C1 segment of cervical spinal cord (tissue), 14 donors: ENCODE data around the gene PDHX.
A peak's percentile ranks its signal among the peaks of the same experiment; 100 is the strongest.

ENCODE experiments used
- DNase-seq, 14 donors: peaks; one replicate each; lab custom pipeline; 2025; lab: John Stamatoyannopoulos, UW

Gene PDHX

GRCh38 chr11:34988294-34989255 lies 72.2 kb downstream of the PDHX start:
- DNase-seq, result no peak

DNA sequence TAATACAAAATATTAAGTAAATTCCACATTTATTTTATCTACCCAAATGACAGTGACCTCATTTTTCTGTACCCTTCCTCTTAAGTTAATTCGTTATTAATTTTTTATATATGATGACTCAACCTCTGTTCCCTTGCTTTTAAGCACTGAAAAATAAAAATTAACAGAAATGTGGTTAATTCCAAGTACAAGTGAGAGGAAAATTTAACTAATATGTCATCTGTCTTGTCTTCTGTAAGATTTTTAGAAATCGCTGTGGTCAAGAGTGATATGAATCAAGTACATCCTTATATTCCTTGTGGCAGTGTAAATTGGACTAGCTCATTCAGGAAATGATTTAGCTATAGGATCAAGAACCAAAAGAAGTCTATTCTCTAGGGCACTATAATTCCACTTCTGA lies 74.5 kb downstream of the PDHX start:
- no peak for DNase-seq

- DNase-seq, result no peak
Observed at GRCh38 chr11:34994854-34995253, 78.4 kb downstream of the PDHX start.

DNA sequence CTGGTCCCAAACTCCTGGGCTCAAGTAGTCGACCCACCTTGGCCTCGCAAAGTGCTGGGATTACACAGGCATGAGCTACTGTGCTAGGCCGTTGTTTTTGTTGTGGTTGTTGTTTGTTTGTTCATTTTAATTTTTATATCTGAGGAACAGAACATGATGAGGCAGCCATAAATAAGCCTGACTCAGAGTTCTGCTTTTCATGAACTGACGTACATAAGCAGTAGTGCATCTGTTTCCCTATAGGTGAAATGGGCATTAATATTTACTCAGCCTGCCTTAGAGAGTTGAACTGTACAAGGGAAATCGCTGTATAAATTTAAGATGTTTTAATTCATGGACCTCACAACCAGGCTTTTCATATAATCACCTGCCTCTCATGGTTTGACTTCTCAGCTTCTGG lies 80.5 kb downstream of the PDHX start:
- DNase-seq, result no peak

DNA sequence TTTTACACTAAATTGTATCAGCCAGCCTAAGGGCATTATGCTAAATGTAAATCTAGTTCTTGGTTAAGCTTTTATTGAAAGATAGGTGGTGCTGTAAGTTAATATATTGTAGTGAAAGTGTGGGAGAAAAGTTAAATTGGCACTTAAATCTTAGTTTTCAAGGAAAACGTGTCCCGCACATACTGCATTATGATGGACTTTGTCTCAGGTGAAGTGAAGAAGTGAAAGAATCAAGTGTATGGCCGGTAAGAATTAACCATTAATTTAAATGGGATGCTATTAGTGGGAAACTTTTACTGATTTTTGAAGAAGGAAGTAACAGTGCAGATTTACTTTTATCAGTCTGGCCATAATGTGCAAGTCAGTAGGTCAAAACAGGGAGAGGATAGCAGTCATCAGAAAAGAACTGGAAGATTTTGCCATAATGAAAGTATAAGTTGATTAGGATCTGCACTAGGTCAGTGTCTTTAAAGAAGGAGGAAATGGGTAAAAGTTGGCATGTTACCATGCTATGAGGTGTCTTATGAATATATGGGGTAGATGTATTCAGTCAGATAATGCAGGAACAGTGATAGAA lies 81.6 kb downstream of the PDHX start:
- no peak for DNase-seq

GRCh38 chr11:34999453-34999852 lies 83.0 kb downstream of the PDHX start:
- no peak for DNase-seq

GRCh38 chr11:35003186-35003585 lies 86.8 kb downstream of the PDHX start:
- no peak for DNase-seq

GRCh38 chr11:35003658-35004057 lies 87.2 kb downstream of the PDHX start:
- DNase-seq, result no peak

DNA sequence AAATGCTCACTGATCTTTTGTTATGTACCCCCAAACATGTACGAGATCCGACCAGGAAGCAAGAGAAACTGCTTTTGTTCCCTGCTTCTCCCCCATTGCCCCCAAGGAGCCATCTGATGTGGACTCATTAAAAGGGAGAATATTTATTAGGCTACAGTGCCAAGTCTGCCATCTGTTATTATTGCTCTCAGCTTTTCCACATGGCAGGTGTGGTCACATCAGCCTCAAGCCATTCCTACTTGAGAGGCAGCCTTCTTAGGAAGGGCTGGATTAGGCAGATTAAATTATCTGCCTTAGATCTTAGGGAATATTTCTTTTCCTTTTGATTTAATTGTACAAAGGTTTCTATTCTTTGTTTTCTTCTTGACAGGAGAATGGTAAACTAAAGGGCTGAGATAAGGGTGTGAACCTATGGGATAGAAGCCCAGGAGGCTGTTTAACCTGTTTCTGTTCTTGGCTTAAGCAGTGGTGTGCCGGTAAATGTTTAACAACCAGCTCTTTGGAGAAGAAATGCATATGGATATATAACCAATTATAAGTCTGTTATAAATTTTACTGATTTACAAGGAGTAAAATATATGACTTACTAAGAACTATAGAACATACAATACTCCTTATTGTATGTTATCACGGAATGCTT lies 88.8 kb downstream of the PDHX start:
- no peak for DNase-seq

GRCh38 chr11:35006389-35007128 lies 90.1 kb downstream of the PDHX start:
- DNase-seq, result no peak

- DNase-seq, result no peak
Observed at GRCh38 chr11:35007277-35007676, 90.9 kb downstream of the PDHX start.

DNA sequence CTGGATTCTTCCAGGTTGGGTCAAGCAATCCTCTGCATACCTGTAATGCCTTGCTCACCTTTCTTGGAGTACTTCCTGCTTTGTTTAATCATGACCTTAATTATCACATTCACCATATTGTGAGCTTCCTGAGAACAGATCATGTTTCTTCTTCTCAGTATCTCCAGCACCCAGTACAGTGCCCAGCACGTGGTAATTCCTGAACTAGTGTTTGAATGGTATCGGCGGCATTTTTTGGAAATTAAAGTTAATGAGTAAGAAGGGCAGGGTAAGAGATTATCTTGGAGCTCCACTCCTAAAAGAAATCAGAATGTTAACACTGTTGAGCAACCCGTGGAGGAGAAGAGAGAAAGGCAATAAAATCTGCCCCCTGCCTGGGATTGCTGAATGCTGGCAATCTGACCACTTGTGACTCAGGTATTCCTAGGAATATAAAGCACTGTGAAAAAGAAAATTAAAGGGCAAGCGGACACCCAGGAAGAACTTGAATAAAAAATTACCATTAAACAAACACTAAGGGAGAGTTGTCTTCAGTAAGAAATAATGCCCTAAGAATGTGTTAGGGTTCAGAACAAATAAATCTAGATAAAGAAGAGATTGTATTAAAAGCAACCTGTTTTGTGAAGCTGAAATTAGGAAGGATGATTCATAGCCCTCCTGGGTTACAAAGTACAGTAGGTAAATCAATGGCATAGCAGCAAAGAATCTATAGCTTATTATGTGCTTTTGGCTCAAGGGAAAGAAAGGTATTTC lies 92.9 kb downstream of the PDHX start:
- peak in 1 of 14 donors; percentile 13 for DNase-seq

- no peak for DNase-seq
Observed at GRCh38 chr11:35009944-35010342, 93.5 kb downstream of the PDHX start.

DNA sequence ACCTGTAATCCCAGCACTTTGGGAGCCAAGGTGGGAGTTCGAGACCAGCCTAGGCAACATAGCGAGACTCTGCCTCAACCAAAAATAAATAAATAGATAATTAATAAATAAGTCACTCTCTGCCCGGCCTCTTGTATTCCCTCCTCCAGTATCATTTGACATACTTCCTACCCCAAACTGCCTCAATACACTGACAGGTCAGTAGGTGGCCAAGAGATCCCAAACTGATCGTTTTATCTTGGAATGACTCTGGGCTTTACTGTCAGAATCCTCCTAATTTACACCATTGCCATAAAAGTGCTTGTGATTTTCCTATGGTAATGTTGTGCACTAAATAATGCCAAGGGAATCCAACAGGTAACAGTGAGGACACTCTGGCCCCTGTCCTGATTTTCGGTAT lies 94.2 kb downstream of the PDHX start:
- DNase-seq, result no peak

GRCh38 chr11:35011389-35011788 lies 95.0 kb downstream of the PDHX start:
- no peak for DNase-seq

GRCh38 chr11:35011944-35012343 lies 95.5 kb downstream of the PDHX start:
- no peak for DNase-seq

DNA sequence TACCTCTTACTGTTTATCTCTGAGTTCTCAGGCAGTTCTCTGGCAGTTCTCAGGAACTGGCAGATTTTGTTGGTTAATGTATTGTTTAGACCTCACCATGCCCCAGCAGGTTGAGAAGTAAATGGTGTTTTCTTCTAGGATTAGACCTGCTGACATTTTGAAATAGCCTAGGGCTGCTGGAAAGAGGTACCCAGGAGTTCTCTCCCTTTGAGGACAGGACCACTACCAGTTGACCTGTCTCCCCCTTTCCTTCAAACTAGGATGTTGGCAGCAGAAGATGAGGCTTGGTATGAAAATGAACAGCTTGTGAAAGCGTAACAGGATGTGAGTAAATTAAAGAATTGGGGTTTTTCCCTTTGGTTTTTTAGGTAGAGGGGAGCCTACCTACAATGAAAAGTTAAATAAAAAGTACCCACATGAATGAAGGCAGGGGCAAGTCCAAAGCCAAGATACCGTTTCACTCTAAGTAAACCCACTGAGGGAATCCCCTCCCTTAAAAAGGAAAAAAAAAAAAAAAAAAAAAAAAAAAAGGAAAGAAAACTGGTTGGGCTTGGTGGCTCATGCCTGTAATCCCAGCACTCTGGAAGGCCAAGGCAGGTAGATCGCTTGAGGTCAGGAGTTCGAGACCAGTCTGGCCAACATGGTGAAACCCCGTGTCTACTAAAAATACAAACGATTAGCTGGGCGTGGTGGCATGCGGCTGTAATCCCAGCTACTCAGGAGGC lies 96.2 kb downstream of the PDHX start:
- no peak for DNase-seq

DNA sequence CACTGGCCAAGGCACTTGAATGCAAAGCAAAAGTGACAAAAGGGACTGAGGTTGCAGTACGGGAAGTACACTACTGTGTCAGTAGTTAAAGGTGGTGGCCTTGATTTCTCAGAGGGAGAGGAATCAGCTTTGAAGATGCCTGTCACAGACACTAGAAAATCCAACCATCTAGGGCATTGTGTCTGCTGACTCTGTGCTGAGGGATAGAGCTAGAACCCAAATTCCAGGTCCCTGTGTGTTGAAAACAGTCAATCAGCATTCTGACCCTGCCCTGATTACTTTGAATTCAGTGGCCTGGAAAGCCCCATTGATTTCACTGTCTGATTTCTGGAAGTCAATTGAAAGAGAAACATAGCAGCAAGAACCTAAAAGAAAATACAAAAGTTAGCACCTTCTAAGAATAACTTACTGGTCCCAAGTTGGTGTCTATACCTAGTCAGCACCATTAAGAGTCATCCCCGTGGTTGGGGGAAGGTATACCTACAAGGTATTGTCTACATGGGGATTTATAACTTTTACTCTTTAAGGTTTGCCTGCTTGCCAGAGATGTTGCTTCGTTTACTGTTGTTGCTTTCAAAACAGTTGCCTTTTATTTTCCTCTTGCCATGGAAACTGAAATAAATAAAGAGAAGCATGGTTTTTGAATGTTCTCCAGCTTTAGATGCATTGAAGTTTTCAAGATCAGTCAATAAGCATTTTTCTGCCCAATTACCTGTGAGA lies 97.3 kb downstream of the PDHX start:
- no peak for DNase-seq

DNA sequence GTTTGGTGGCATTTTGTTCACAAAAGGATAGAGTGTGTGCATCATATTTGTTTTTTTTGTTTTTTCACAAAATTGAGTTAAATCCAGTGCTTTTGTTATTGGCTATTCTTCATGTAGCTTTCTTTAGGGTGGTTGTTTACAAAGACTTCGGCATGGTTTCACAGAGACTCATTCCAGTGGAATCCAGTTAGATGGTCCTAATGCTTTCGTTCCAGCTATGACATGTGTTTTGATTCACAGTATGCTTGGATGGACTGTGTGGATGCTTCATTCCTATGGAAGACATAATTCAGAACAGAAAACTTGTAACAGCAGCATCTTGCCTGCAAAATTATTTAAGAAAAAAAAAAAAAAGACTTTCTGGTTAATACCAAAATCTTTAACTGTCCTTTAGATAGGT lies 97.9 kb downstream of the PDHX start:
- DNase-seq, result no peak
